GM12878 (cell line): ENCODE results near the gene WWOX. TPM values are rescaled to one million over a fixed set of nuclear protein-coding genes. Genes with fewer than 3 reads are reported as not detected.

ENCODE experiments used
- ATAC-seq: fragments of 200-7000 bp; cut with Tn5 transposase; 3 replicates; pipeline ENCODE4 v1.9.1; 2020; ENCODE audit warnings: mild to moderate bottlenecking, moderate library complexity
- BruUV-seq: library from RNA; stranded (reverse); fragments of 400-500 nt; replicated peaks from 2 replicates; lab custom pipeline; 2021; lab: Mats Ljungman, UMichigan
- CTCF ChIA-PET: fragments of 300-600 bp; sonication (Branson Sonifier 250); formaldehyde crosslinking; extraction: SDS; loops from one replicate; lab custom pipeline; 2021; ENCODE audit warnings: inconsistent platforms; lab: Yijun Ruan, JAX
- POLR2A ChIA-PET: fragments of 350-600 bp; formaldehyde crosslinking; extraction: SDS; loops from one replicate; lab custom pipeline; 2021; ENCODE audit warnings: inconsistent platforms; lab: Charles Lee
- RAD21 ChIA-PET: fragments of 300-600 bp; sonication (Branson Sonifier 250); formaldehyde crosslinking; loops from one replicate; lab custom pipeline; 2023; ENCODE audit warnings: antibody characterized with exemption; ENCODE audit not compliant: unreplicated experiment; lab: Charles Lee
- SMC1A ChIA-PET: fragments of 300-600 bp; sonication (Branson Sonifier 250); formaldehyde crosslinking; loops from one replicate; lab custom pipeline; 2023; ENCODE audit not compliant: unreplicated experiment, uncharacterized antibody; lab: Charles Lee
- DNase-seq: peaks from one replicate; pipeline ENCODE4 v3.0.0-alpha.2; 2011; ENCODE audit warnings: low read depth, low spot score
- FAIRE-seq: peaks from 3 replicates; lab custom pipeline; 2011; peaks lifted over from hg19 to GRCh38; lab: Jason Lieb, UNC
- H2AFZ ChIP-seq: 2 replicates; pipeline ENCODE4 v1.6.0; 2011; ENCODE audit warnings: low read depth, low read length, control low read depth; ENCODE audit not compliant: control insufficient read depth
- H3K27ac ChIP-seq: 2 replicates; pipeline ENCODE4 v1.5.1; 2011; ENCODE audit warnings: control low read depth; ENCODE audit not compliant: control insufficient read depth, insufficient read depth
- H3K27me3 ChIP-seq, 2 experiments: replicated peaks in 1 of 2; 2 replicates each; pipeline versions ENCODE4 v1.6.0 to v1.6.1; 2011; ENCODE audit warnings: low read length in 1 of 2; ENCODE audit not compliant: control insufficient read depth in 2 of 2, insufficient read depth in 2 of 2
- H3K36me3 ChIP-seq, 2 experiments: 2 replicates each; pipeline ENCODE4 v1.5.1; 2011; ENCODE audit warnings: low read length in 1 of 2; ENCODE audit not compliant: control insufficient read depth in 2 of 2, insufficient read depth in 2 of 2
- H3K4me1 ChIP-seq: 2 replicates; pipeline ENCODE4 v1.6.1; 2011; ENCODE audit warnings: mild to moderate bottlenecking, low read length, moderate library complexity, mixed read lengths; ENCODE audit not compliant: control insufficient read depth, insufficient read depth
- H3K4me2 ChIP-seq: 2 replicates; pipeline ENCODE4 v1.6.0; 2011; ENCODE audit warnings: control low read depth; ENCODE audit not compliant: control insufficient read depth, insufficient read depth
- H3K4me3 ChIP-seq: fragments of 200-600 bp; sonication (generic); 2 replicates; pipeline ENCODE4 v1.5.1; 2016
- H3K79me2 ChIP-seq: 2 replicates; pipeline ENCODE4 v1.6.0; 2011; ENCODE audit warnings: low read length; ENCODE audit not compliant: control insufficient read depth, insufficient read depth
- H3K9ac ChIP-seq: 2 replicates; pipeline ENCODE4 v1.8.0; 2011; ENCODE audit warnings: low read length, control low read depth, mixed read lengths; ENCODE audit not compliant: control insufficient read depth, insufficient read depth
- H3K9me3 ChIP-seq: replicated peaks from 3 replicates; pipeline ENCODE4 v1.5.1; 2011; ENCODE audit warnings: mild to moderate bottlenecking, low read length; ENCODE audit not compliant: control insufficient read depth, insufficient read depth
- H4K20me1 ChIP-seq: 2 replicates; pipeline ENCODE4 v1.6.0; 2011; ENCODE audit not compliant: control insufficient read depth, insufficient read depth
- EGR1 ChIP-seq, 2 experiments: IDR thresholded peaks; 1 replicate in 1 of 2; 2 replicates in 1 of 2; pipeline ENCODE4 v1.6.1; 2011 to 2012; ENCODE audit warnings: low read depth in 2 of 2, low read length in 2 of 2, borderline replicate concordance in 1 of 2, mild to moderate bottlenecking in 1 of 2, moderate library complexity in 1 of 2
- MTA2 ChIP-seq: fragments of 450-650 bp; IDR thresholded peaks from 2 replicates; pipeline ENCODE4 v1.6.1; 2016; ENCODE audit warnings: low read depth, mild to moderate bottlenecking, moderate library complexity
- MTA3 ChIP-seq: IDR thresholded peaks from 2 replicates; pipeline ENCODE4 v1.6.1; 2012; ENCODE audit warnings: low read length, inconsistent platforms, borderline replicate concordance
- PAX8 ChIP-seq: fragments of 450-650 bp; IDR thresholded peaks from 2 replicates; pipeline ENCODE4 v1.6.1; 2017; ENCODE audit warnings: mild to moderate bottlenecking, moderate library complexity
- SRF ChIP-seq, 2 experiments: IDR thresholded peaks; 2 replicates each; pipeline ENCODE4 v1.6.1; 2011; ENCODE audit warnings: low read depth in 2 of 2, low read length in 2 of 2, mild to moderate bottlenecking in 1 of 2, moderate library complexity in 1 of 2
- WGBS: methylation state at CpG from one replicate; pipeline ENCODE4 v1.1.6; 2016; ENCODE audit warnings: low lambda C conversion rate; ENCODE audit not compliant: insufficient replicate concordance, insufficient coverage; ENCODE audit errors: missing lambda C conversion rate; 5-methylcytosine and 5-hydroxymethylcytosine counted together
- in situ Hi-C: fragments of 300-500 bp; cut with MboI; formaldehyde crosslinking; loops from 9 replicates; pipeline ENCODE4 v1.14.3; 2018; ENCODE audit warnings: mixed read lengths
- intact Hi-C: fragments of 100-400 bp; cut with micrococcal nuclease; formaldehyde crosslinking; loops from one replicate; pipeline ENCODE4 v1.14.2; 2022; ENCODE audit not compliant: unreplicated experiment
- polyA plus RNA-seq, 11 experiments: library from polyadenylated mRNA; depleted of rRNA in 4 of 11; unstranded in 6 of 11; stranded (reverse) in 5 of 11; fragments of >200 nt; fragmentation: Nextera tagmentation in 4 of 11; fragmentation: Illumina TruSeq in 1 of 11; extraction: Ambion mirVana in 4 of 11; extraction: Trizol in 1 of 11; gene quantifications; 1 replicate in 1 of 11; 2 replicates in 10 of 11; pipeline versions ENCODE4 v1.2.1 to v1.2.3, GENCODE V29; 2011 to 2016; ENCODE audit warnings: inconsistent platforms in 2 of 11, missing spikeins in 2 of 11, low read depth in 1 of 11
- total RNA-seq, 4 experiments: library from RNA; depleted of rRNA in 3 of 4; stranded (reverse); fragments of >200 nt in 3 of 4; fragmentation: Illumina TruSeq in 1 of 4; extraction: Trizol in 1 of 4; gene quantifications; 2 replicates each; pipeline versions ENCODE4 v1.2.1 to v1.2.3, GENCODE V29; 2013 to 2021
- TF ChIP-seq, protein P1 (sequence below): fragments of 450-650 bp; formaldehyde crosslinking; IDR thresholded peaks from 2 replicates; pipeline ENCODE4 v1.4.0; 2020; ENCODE audit warnings: mild to moderate bottlenecking, moderate library complexity
- TF ChIP-seq, protein P2 (sequence below): fragments of 450-650 bp; IDR thresholded peaks from 2 replicates; pipeline ENCODE4 v1.6.1; 2017; ENCODE audit warnings: mild to moderate bottlenecking, moderate library complexity
- TF ChIP-seq, protein P3 (sequence below): IDR thresholded peaks from 2 replicates; pipeline ENCODE4 v1.6.1; 2011; ENCODE audit warnings: mild to moderate bottlenecking, low read depth, low read length, moderate library complexity; ENCODE audit not compliant: insufficient replicate concordance

WWOX gene
- total and polyA plus RNA-seq, 10 of the 15 experiments (the other 5 are each of a cell fraction or from before 2014, with no cell fraction given): 2.8 to 24.4 (median 17.8) TPM

DNA sequence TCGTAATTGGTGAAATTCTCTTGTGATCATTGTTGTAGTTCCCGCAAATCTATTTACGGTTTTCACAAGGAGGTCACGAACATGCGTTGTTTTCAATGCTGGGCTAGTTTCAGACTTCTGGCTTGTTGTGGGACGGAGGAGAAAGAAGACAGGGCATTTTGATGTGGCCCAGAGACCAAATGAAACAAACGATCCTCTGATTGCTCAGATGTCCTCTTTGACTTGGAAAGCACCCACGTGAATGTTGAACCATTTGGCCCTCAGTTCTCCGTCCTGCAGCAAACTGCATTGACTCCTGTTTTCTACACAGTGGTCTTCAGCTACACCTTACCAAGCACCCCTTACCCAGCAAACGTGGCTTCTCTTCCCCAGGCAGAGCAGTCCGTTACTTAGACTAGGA lies 391.0 kb downstream of the WWOX start:
- H4K20me1 ChIP-seq: no peaks in the 10 kb centered on the region
- DNase-seq (no peak), ATAC-seq (no peak), FAIRE-seq (no peak)
- POLR2A ChIA-PET: no interaction called here
- H3K9me3 ChIP-seq: no peaks in the 10 kb centered on the region
- SMC1A ChIA-PET: no interaction called here
- no peak overlapping the region for H3K9ac ChIP-seq
- no peak overlapping the region for H3K4me2 ChIP-seq
- H3K27ac ChIP-seq: no peak overlapping the region
- in situ Hi-C loops: no loop called here
- no peaks in the 10 kb centered on the region for H3K79me2 ChIP-seq
- RAD21 ChIA-PET: no interaction called here
- H3K4me3 ChIP-seq: no peak overlapping the region
- no peaks in the 10 kb centered on the region for H3K27me3 ChIP-seq
- TF ChIP-seq, protein P1, sequence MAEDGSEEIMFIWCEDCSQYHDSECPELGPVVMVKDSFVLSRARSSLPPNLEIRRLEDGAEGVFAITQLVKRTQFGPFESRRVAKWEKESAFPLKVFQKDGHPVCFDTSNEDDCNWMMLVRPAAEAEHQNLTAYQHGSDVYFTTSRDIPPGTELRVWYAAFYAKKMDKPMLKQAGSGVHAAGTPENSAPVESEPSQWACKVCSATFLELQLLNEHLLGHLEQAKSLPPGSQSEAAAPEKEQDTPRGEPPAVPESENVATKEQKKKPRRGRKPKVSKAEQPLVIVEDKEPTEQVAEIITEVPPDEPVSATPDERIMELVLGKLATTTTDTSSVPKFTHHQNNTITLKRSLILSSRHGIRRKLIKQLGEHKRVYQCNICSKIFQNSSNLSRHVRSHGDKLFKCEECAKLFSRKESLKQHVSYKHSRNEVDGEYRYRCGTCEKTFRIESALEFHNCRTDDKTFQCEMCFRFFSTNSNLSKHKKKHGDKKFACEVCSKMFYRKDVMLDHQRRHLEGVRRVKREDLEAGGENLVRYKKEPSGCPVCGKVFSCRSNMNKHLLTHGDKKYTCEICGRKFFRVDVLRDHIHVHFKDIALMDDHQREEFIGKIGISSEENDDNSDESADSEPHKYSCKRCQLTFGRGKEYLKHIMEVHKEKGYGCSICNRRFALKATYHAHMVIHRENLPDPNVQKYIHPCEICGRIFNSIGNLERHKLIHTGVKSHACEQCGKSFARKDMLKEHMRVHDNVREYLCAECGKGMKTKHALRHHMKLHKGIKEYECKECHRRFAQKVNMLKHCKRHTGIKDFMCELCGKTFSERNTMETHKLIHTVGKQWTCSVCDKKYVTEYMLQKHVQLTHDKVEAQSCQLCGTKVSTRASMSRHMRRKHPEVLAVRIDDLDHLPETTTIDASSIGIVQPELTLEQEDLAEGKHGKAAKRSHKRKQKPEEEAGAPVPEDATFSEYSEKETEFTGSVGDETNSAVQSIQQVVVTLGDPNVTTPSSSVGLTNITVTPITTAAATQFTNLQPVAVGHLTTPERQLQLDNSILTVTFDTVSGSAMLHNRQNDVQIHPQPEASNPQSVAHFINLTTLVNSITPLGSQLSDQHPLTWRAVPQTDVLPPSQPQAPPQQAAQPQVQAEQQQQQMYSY: no peak
- intact Hi-C loops: no loop called here
- WGBS: 66% methylated on average over 11 of the region's 11 CpGs
- H3K4me1 ChIP-seq: no peaks in the 10 kb centered on the region
- H3K36me3 ChIP-seq: no peaks in the 10 kb centered on the region
- CTCF ChIA-PET: interaction anchor here (0.8 kb wide), 1 partner anchor 12 kb away, joined by 5 read pairs; no protein-coding TSS in a partner anchor
- no TSS peak for BruUV-seq
- no peak overlapping the region for H2AFZ ChIP-seq

DNA sequence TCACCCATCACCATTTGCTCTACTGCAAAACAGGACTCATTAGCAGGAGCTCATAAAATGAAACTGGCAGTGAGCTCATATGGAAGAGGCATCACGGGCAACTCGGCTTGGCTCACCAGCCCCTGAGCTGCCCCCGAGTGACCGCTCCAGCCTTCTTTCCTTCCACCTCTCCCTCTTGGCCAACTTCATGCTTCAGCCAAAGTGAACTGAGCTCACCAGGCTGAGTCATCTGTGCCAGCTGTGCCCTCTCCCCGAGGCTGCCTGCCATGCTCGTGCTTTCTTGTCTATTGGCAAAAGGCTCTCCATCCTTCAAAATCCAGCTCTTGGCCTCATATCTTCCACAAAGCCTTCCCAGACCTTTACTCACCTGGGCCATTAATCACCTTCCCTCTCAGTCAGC lies 391.4 kb downstream of the WWOX start:
- ChIA-PET CTCF (interaction anchor here (0.8 kb wide), 1 partner anchor 13 kb away, joined by 5 read pairs; no protein-coding TSS in a partner anchor), POLR2A (no interaction called here), RAD21 (no interaction called here), SMC1A (no interaction called here)
- WGBS: 44% methylated on average over 5 of the region's 6 CpGs
- no peak overlapping the region for H2AFZ ChIP-seq
- H3K9me3 ChIP-seq: no peaks in the 10 kb centered on the region
- ATAC-seq: no peak
- H3K27ac ChIP-seq: no peak overlapping the region
- H4K20me1 ChIP-seq: no peaks in the 10 kb centered on the region
- DNase-seq: no peak
- no peak overlapping the region for H3K4me3 ChIP-seq
- H3K79me2 ChIP-seq: no peaks in the 10 kb centered on the region
- in situ Hi-C loops: no loop called here
- H3K4me1 ChIP-seq: no peaks in the 10 kb centered on the region
- H3K27me3 ChIP-seq: no peaks in the 10 kb centered on the region
- no peaks in the 10 kb centered on the region for H3K36me3 ChIP-seq
- intact Hi-C loops: no loop called here
- H3K9ac ChIP-seq: no peak overlapping the region
- FAIRE-seq: no peak
- no TSS peak for BruUV-seq
- no peak overlapping the region for H3K4me2 ChIP-seq
- TF ChIP-seq MTA2 (no peak), EGR1 (IDR thresholded peaks at IDR 0.05; ENCODE audit: borderline replicate concordance in 1 of 2, low read depth in 2 of 2, low read length in 2 of 2) (no peak), MTA3 (no peak), SRF (IDR thresholded peaks at IDR 0.05; ENCODE audit: low read depth in 2 of 2, low read length in 2 of 2) (no peak), PAX8 (no peak)
- TF ChIP-seq, protein P2, sequence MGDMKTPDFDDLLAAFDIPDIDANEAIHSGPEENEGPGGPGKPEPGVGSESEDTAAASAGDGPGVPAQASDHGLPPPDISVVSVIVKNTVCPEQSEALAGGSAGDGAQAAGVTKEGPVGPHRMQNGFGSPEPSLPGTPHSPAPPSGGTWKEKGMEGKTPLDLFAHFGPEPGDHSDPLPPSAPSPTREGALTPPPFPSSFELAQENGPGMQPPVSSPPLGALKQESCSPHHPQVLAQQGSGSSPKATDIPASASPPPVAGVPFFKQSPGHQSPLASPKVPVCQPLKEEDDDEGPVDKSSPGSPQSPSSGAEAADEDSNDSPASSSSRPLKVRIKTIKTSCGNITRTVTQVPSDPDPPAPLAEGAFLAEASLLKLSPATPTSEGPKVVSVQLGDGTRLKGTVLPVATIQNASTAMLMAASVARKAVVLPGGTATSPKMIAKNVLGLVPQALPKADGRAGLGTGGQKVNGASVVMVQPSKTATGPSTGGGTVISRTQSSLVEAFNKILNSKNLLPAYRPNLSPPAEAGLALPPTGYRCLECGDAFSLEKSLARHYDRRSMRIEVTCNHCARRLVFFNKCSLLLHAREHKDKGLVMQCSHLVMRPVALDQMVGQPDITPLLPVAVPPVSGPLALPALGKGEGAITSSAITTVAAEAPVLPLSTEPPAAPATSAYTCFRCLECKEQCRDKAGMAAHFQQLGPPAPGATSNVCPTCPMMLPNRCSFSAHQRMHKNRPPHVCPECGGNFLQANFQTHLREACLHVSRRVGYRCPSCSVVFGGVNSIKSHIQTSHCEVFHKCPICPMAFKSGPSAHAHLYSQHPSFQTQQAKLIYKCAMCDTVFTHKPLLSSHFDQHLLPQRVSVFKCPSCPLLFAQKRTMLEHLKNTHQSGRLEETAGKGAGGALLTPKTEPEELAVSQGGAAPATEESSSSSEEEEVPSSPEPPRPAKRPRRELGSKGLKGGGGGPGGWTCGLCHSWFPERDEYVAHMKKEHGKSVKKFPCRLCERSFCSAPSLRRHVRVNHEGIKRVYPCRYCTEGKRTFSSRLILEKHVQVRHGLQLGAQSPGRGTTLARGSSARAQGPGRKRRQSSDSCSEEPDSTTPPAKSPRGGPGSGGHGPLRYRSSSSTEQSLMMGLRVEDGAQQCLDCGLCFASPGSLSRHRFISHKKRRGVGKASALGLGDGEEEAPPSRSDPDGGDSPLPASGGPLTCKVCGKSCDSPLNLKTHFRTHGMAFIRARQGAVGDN: no peak
- TF ChIP-seq, protein P3, sequence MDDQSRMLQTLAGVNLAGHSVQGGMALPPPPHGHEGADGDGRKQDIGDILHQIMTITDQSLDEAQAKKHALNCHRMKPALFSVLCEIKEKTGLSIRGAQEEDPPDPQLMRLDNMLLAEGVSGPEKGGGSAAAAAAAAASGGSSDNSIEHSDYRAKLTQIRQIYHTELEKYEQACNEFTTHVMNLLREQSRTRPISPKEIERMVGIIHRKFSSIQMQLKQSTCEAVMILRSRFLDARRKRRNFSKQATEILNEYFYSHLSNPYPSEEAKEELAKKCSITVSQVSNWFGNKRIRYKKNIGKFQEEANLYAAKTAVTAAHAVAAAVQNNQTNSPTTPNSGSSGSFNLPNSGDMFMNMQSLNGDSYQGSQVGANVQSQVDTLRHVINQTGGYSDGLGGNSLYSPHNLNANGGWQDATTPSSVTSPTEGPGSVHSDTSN: no peak
